Right renal pelvis (tissue), 4 donors: Measurements from ENCODE around the gene HSCB. TPM values are rescaled to one million over a fixed set of nuclear protein-coding genes. Genes with fewer than 3 reads are reported as not detected.

Experiments
- polyA plus RNA-seq, 4 donors: library from polyadenylated mRNA; unstranded; fragments of 120-200 nt; gene quantifications; one replicate each; pipeline ENCODE4 v1.2.1, GENCODE V29; 2013; ENCODE audit not compliant: insufficient read length in 4 of 4

Gene HSCB
- polyA plus RNA-seq, 4 donors = 22.0 to 25.1 (median 23.4) TPM

Other genes starting within 250 kb of the HSCB start
- 10 to 100 TPM; 28.9 to 32.9 (median 31.0) TPM for gene TTC28, start 62.2 kb upstream of the HSCB start, polyA plus RNA-seq
- 10 to 100 TPM; 14.5 to 17.3 (median 15.9) TPM for gene CHEK2, start 219 bp upstream of the HSCB start, polyA plus RNA-seq
- 10 to 100 TPM; 34.8 to 49.3 (median 44.0) TPM for gene CCDC117, start 30.7 kb downstream of the HSCB start, polyA plus RNA-seq
- gene XBP1, start 58.5 kb downstream of the HSCB start, polyA plus RNA-seq = 100 to 1,000 TPM; 135 to 159 (median 148) TPM
- gene ZNRF3, start 141.5 kb downstream of the HSCB start, polyA plus RNA-seq = 10 to 100 TPM; 31.4 to 34.7 (median 33.1) TPM